GM19324 (cell line): Measurements from ENCODE around the gene FLT4.

ENCODE experiments used
- ATAC-seq: cut with Tn5 transposase; IDR thresholded peaks from one replicate; pipeline ENCODE4 v1.9.1; 2021; ENCODE audit warnings: mild to moderate bottlenecking, moderate library complexity; ENCODE audit not compliant: unreplicated experiment, low FRiP score

FLT4 gene

DNA sequence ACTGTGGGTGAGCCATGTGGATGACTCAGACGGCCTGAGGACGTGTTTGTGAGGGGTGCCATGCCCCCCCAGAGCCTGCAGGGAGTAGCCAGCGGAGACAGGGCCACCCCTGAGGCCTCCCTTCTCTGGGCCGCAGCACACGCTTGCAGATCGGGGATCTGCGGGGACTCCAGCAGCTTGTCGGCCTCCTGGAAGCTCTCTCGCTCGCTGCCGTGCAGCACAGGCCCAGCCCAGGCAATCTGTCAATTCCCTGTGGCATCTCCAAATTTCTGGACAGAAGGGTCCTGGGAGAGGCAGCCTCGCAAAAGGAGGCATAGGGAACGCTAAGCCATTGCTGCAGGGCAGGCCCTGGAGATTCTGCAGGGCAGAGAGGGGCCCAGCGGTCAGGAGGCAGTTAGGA is 21.2 kb downstream of the FLT4 start:
- ATAC-seq = no peak

DNA sequence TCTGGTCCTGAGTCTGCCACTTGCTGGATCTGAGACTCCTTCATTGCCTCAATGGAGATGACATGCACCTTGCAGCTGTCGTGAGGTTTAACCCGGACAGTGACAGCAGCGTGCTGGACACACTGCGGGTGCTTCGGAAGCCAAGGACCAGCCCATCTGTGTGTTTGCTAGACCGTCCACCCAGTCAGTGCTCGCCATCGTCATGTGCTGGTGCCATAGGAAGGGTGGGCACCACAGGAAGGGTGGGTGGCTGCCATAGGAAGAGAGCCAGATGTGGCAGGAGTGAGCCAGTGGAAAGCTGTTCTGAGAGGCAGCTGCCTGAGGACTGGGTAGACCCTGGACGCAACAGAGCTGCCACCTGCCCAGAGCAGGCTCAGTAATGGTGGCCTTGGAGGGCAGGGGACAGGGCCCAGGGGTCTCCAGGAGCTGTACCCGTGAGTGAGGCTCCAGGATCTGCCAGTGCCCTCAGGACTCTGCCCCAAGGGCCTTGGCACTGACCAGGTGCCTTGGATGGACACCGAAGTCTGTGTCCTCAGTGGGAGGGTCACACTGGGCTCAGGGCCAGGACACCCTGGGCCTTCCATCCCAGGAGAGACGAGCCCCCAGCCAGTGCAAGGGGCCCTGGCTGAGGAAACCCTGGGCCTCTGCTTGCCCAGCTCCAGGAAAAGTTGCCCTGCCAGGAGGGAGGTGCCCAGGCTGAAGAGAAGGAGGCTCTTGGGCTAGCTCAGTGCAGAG is 21.8 kb downstream of the FLT4 start:
- no peak for ATAC-seq

DNA sequence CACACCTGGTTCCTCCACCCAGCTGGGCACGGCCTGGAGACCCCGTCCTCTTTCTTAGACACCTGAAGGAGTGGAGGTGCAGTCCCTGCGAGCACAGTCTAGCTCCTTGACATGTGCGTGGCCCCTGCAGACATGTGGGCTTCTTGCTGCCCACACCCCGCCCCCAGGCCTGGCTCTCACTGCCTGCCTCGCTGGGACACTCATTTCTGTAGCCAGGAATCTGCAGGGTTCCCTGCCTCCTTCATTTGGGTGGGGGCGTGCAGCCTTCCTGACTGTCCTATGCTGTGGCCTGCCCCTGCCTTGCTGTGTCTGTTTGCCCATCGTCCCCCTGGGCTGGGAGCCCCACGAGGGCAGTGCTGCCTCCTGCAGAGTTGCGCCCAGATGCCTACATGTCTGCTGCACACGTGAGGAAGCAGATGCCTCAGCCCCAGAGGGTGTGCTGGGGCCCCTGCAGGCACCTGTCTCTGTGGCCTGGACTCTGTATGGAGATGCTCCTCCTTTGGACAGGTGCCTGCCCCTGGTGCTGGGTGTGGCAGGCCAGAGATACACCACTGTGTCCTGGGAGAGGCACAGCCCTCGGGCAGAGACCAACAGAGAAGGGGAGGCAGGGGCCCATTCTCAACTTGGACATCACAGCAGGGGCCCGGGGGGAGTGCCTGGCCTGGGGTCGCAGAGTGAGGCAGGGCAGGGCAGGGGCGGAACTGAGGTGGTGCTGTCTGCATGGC is 22.6 kb downstream of the FLT4 start:
- ATAC-seq = no peak

DNA sequence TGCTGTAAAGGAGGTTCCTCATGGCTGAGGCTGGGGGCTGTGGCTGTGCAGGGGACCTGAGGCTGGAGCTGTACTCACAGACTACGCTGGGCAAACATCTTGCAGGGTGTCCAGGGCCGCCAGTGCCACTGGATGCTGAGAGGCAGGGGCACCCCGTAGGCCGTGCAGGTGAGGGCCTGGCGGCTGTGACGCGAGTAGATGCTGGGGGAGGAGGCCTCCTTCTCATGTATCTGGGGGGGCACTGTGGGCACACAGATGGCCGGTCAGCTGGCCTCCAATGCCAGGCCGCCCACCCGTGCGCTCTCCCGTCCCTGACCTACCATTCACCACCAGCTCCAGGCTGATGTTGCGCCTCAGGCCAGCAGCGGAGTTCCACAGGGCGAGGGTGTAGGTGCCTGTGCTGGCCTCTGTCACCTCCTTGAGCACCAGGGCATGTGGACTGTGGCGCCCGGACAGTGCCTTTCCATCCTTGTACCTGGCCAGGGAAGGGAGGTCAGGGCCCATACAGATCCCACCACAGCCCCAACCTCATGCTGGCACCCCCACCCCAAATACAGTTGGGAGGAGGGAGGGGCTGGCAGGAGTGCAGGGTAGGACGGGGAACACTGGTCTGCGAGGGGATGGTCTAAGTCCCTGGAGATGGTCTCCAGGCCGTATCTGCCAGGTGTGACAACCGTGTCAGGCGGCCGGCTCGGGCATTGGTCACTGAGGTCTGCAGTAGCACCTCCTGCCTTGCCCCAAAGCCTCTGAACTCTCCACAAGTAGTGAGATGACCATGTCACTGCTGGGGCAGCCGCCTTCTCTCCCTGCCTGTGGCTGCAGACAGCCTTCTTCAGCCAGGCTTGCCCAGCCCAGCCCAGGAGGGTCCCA is 23.4 kb downstream of the FLT4 start:
- no peak for ATAC-seq

DNA sequence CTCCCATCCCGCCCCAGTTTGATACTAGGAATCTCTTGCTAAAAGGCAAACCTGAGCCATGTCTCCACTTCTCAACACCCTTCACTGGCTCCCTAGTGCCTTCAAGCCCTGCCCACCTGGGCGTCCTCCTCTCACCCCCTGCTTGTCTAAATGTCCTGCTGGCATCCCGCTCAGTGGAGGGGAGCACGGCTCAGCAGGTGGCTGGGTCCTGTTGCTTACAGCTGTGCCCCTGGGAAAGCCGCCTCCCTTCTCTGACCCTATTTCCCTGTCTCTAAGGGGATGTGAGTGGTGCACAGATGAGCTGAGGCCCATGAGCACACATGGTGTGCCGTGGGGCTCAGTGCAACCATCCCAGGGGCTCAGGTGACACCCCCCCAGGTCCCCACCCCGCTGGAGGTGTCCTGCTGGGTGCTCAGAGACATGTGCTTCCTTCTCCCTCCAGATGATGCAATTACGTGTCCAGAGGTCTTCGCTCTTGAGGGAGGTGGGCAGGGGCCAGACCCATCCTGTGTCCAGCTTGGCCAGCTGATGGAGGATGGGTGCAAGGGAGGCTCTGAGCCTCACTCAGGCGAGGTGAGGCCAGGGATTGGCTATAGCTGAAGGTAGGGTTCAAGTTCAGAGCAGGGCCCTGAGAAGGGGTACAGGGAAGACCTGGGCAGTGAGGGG is 24.1 kb downstream of the FLT4 start:
- ATAC-seq = no peak

DNA sequence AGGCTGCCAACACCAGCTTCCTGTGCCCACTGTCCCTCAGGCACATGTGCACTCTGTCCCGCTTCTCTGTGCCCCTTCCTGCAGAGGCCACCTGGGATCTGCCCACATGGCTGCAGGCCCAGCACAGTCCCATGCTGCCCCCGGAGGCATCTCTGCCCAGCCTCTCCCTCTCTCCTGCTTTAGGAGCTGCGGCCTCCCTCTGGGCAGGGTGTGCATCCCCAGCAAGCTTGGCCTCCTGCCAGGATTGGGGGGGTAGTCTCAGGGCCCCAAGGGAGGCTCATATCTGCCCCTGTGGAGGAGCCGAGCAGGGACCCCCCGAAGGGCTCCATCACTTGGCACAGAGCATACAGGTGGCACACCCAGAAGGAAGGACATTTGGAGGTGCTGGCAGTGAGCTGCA is 24.8 kb downstream of the FLT4 start:
- ATAC-seq = no peak

DNA sequence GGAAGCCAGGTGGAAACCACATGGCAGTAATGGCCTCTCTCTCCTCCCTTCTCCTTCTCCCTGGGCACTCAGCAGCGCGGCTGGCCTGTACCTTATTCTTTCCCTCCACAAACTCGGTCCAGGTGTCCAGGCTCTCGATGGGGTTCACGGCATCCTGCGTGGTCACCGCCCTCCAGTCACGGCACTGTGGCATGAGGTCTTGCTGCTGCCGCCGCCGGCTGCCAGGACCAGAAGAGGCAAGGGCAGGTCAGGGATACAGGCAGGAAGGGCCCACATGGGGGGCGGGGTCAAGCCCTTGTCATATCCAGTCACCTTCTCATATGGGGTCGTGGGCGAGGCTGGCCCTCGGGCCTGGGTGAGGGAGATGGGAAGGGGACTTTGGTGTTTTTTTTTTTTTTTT is 25.6 kb downstream of the FLT4 start:
- no peak for ATAC-seq

DNA sequence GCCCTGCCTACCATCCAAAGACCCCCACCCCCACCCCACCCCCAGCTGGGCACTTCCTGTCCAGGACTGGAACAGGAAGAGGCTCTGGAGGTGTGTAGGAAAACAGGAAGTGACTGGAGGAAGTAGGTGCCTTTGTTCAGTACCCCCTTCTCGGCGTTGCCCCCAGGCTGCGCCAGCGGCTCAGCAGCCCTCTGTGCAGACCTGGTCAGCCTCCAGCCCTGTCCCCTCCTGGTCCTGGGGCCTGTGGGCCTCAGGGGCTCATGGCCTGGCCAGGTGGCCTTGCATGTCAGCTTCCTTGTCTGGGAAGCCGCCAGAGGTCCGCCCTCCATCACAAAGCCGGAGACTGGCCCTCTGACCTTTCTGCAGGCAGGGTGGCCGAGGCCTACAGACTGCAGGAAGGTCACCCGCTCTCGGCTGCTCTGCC is 26.0 kb downstream of the FLT4 start:
- ATAC-seq = no peak

DNA sequence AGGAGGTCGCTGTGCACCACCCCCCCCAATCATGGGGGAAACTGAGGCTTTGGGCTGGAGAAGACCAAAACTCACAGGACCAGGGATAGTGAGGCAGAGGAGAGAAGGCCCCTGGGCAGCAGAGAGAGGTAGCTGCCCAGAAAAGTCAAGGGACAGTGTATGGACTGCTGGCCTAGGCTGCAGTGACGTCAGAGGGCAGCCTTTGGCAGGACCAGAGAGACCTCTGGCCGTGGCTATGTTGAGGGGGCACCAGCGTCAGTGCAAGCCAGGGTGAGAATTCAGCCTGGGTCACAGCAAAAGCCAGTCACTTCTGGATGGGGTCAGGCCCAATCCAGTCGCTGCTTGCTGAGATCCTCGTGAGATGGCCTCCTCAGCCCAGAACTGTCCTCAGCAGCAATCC is 26.5 kb downstream of the FLT4 start:
- ATAC-seq = no peak

DNA sequence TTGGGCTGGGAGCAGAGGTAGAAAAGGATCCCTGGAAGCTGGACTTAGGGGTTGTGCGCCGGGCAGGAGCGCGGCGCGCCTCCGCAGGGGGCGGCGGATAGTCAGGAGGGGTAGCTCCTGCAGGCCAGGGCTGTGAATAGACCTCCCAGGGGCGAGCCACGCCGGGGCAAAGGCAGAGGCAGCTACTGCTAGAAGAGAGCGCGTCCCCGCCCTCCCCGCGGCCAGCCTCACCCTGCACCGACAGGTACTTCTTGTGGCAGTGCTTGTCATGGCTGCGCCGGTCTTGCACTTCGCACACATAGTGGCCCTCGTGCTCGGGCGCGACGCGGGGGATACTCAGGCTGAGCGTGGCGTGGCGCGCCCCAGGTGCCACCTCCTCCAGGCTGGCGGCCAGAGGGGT is 28.1 kb downstream of the FLT4 start:
- ATAC-seq = no peak

DNA sequence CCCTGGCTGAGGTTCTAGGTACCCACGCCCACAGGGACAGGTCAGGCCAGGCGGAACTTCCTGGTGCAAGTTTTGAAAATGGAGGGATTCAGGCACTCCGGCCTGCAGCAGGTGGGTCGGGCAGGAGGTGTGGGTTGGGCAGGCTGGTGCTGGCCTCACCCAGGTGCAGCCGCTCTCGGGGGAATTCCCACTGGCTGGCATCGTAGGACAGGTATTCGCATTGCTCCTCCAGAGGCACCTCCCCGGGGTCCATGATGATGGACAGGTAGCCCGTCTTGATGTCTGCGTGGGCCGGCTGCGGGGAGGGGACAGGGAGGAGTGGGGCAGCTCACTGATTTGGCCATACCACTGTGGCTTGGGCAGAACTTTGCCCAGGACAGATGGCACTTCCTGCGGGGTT is 29.4 kb downstream of the FLT4 start:
- ATAC-seq = no peak

DNA sequence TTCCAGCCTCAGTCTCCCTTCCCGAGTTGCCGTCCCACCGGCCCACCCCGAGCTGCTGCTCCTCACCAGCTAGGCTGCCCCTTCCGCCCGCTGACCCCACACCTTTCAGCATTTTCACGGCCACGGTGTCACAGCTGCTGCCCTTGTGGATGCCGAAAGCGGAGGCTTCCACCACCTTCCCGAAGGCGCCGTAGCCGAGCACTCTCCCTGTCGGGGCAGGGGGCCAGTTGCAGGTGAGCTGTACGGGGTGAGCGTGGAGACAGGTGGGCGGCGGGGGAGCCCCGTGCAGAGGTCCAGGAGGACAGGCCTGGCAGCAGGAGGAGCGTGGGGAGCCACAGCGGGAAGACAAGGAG is 29.9 kb downstream of the FLT4 start:
- ATAC-seq = no peak

DNA sequence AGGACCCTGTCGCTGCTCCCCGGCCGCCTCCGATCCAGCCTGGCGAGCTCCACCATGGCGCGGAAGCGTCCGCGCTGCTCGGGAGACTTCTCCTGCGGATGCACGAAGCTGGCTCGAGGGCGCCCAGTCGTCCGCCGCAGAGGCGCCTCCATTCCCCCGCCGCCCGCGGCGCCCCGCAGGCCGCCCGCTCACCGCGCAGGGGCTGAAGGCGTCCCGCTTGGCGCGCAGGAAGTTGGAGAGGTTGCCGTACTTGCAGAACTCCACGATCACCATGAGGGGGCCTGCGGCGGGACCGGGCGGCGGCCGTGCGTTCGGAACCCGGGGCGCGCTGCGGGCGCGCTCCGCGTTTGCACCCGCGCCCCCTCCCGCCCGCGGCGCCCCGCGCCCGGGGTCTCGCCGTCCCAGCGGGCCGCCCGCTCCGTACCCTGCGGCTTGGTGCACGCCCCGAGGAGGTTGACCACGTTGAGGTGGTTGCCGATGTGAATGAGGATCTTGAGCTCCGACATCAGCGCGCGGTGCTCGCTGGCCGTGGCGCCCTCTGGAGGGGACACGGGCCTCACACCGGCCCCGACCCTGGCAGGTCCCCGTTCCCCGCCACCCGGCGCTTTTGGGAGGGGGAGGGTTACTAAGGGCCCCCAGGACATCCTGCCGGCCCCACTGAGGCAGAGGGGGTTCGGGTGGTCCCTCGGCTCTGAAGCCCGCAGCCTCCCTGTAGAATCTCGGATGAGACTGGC is 30.4 kb downstream of the FLT4 start:
- no peak for ATAC-seq

DNA sequence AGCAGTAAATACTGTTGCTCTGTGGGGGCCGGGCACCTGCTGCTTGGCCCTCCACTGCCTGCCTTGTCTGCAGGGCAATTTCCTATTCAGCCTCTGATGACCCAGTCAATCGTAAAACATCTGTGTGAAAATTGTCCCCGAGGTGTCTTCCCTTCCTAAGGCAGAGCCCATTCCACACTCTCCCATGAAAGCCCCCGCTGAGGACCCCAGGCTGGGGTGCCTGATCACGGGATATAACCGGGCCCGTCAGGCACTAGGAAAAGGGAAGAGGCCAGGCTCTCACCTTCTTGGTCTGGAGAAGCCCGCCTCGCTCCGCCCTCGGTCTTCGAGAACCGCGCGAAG is 30.9 kb downstream of the FLT4 start:
- no peak for ATAC-seq

DNA sequence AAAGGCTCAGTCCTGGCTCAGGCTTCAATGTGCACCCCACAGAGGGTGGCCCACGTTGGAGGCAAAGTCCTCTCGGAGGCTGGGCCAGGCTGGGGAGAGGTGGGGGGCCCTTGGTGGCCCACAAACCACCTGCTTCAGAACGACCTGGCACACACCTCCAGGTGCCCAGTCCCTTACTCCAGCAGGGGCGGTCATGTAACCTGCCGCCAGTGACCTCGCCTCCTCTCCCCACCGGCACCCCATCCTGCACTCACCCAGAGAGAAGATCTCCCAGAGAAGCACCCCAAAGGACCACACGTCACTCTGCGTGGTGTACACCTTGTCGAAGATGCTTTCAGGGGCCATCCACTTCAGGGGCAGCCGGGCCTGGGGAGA is 35.6 kb downstream of the FLT4 start:
- ATAC-seq = no peak

DNA sequence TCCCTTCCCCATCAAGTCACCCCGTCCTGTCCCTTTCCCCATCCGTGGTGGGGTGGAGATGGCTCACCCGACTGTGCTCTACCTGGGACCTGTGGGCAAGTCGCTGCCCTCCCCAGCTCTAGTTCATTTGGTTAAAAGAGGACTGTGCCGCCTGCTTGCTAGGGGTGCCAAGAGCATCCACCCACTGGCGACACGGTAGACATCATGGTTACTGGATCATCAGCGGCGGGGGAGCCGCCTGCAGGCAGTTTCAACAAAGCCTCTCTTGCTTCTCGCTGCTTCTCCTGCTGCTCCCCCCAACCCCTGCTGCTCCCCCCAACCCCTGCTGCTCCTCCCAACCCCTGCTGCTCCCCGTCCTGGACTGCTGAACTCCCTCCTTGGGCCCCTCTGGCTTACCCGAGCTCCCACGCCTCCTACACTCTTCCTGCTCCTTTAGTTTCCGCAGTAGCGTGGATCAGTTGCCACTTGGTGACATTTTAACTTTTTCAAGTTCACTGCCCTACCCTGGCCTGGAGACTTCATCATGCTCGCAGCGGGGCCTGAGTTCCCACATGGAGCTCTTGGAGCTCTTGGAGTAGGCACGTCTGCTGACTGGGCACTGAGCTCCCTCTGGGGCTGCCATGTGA is 36.1 kb downstream of the FLT4 start:
- ATAC-seq = no peak

DNA sequence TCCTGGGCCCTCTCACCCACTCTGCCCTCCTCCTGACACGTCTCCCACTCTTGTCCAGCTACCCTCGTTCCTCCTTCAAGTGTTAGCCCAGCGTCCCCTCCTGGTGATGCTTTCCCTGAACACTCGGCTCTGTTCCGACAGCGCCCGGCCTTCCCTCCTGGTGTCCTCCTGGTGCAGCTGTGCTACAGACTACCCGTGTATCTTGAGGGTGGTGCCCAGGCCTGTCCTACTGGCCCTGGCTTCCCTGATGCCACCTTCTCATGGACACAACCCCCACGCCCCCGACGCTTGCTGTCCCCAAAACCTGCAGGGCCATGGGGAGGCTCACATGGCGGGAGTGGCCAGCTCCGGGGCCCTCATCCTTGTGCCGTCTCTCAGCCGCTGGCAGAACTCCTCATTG is 36.7 kb downstream of the FLT4 start:
- ATAC-seq = no peak

DNA sequence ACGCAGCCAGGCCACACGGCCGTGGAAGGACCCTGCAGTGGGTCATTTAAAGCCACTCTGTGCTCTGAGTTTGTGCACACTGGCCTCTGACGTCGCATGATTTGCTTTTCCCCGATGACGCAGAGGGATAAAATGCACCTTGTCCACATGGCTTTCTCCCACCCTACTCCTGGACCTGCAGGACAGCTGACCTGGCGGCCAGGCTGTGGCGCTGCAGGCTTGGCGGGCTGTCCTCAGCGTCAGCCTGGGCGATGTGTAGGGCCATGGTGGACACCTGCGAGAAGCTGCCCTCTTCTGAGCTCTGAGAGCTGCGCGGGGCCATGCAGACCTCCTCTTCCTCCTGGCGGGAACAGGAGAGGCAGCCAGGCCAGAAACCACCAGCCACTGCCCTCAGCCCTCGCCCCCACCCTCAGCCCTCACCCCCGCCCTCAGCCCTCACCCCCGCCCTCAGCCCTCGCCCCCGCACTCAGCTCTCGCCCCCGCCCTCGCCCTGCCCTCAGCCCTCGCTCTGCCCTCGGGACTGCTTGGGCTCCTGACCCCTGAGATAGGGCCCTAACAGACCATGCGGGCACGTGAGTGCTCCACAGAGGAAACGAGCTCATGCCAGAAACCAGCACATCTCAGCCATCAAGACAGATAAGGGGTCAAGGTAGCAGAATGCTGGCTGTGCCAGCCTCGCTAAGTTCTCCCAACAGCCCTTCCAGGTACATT is 38.1 kb downstream of the FLT4 start:
- no peak for ATAC-seq

DNA sequence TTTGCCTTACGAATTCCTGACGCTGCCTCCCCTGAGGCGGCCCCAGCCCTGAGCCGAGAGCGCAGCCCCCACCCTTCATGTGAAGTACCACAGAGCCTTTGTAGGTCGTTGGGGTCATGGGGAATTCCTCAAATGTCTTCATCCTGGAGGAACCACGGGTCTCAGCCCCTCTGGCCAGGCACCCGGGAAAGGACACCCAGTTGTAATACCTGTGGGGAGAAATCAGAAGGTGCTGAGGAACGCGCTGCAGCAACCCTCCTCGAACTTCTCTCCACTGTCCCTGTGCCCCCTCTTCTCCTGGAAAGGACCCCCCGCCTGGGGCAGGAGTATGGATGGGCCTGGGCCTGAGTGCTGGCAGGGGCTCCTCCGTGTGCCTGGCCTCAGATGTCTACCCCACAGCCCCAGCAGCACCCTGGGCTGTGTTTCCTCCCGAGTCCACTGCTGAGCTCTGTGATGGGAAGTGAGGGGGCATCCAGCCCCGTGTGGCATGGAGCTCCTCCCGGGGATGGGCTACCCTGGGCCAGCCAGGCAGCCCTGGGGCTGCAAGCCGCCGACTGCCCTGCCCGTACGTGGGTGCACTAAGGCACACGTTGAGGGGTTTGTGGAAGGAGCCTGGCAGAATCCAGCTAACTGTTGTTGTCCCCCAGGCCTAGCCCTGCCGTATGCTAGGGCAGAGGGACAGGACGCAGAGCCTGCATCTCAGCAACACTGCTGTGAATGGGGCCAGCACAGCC is 39.4 kb downstream of the FLT4 start:
- ATAC-seq = no peak
